Brain microvascular endothelial cell (primary cell): ENCODE measurements around the gene CCDC107.

Experiments
- DNase-seq: peaks from one replicate; pipeline ENCODE4 v3.0.0-alpha.2; 2020
- H3K27ac ChIP-seq: fragments of 250-450 bp; sonication (Bioruptor Pico); 2 replicates; pipeline ENCODE4 v1.5.1; 2020; ENCODE audit warnings: mild to moderate bottlenecking, moderate library complexity
- H3K27me3 ChIP-seq: fragments of 250-450 bp; sonication (Bioruptor Pico); replicated peaks from 2 replicates; pipeline ENCODE4 v1.5.1; 2020; ENCODE audit warnings: mild to moderate bottlenecking
- H3K36me3 ChIP-seq: fragments of 250-450 bp; sonication (Bioruptor Pico); replicated peaks from 2 replicates; pipeline ENCODE4 v1.5.1; 2020; ENCODE audit warnings: mild to moderate bottlenecking
- H3K4me3 ChIP-seq: 2 replicates; pipeline ENCODE4 v1.5.1; 2011; ENCODE audit warnings: low read depth, mild to moderate bottlenecking, control low read depth, low read length, moderate library complexity
- CTCF ChIP-seq: IDR thresholded peaks from 2 replicates; pipeline ENCODE4 v1.5.1; 2011; ENCODE audit warnings: low read depth, mild to moderate bottlenecking, moderate library complexity, low read length, control low read depth, inconsistent platforms; ENCODE audit errors: missing control alignments
- in situ Hi-C: cut with HindIII; loops from 2 replicates; pipeline ENCODE4 v1.10.0; 2017; ENCODE audit warnings: low sequenced_read_pairs, low pct_ligation_motif_present

Gene CCDC107

GRCh38 chr9:35683323-35683722, 25.2 kb downstream of the CCDC107 start:
- in situ Hi-C loops, result no loop called here

GRCh38 chr9:35684921-35685320, 26.8 kb downstream of the CCDC107 start:
- H3K36me3 ChIP-seq, result peaks cover 73% of the 10 kb centered on the region
- DNase-seq, result no peak
- TF ChIP-seq CTCF, result no peak
- H3K4me3 ChIP-seq, result no peak overlapping the region
- no peak overlapping the region for H3K27ac ChIP-seq
- in situ Hi-C loops, result no loop called here
- H3K27me3 ChIP-seq, result no peaks in the 10 kb centered on the region

More at GRCh38 chr9:35683323-35683722, 25.2 kb downstream of the CCDC107 start:
- no peak for DNase-seq
- H3K4me3 ChIP-seq, result no peak overlapping the region
- peaks cover 68% of the 10 kb centered on the region for H3K36me3 ChIP-seq
- no peaks in the 10 kb centered on the region for H3K27me3 ChIP-seq
- no peak for TF ChIP-seq CTCF
- no peak overlapping the region for H3K27ac ChIP-seq

- no peak for TF ChIP-seq CTCF
- in situ Hi-C loops, result no loop called here
- DNase-seq, result no peak
- Histone ChIP-seq H3K27me3 (no peaks in the 10 kb centered on the region), H3K27ac (no peak overlapping the region), H3K4me3 (no peak overlapping the region), H3K36me3 (peaks cover 73% of the 10 kb centered on the region)
These were observed 27.4 kb downstream of the CCDC107 start for GRCh38 chr9:35685506-35685905.

- in situ Hi-C loops, result no loop called here
- Histone ChIP-seq H3K27me3 (no peaks in the 10 kb centered on the region), H3K27ac (no peak overlapping the region), H3K4me3 (peak overlapping the region; percentile 90), H3K36me3 (peaks cover 68% of the 10 kb centered on the region)
- DNase-seq, result no peak
- no peak for TF ChIP-seq CTCF
These were observed 28.4 kb downstream of the CCDC107 start for GRCh38 chr9:35686222-35687203.

- Histone ChIP-seq H3K36me3 (peaks cover 60% of the 10 kb centered on the region), H3K27me3 (no peaks in the 10 kb centered on the region), H3K4me3 (peak overlapping the region; percentile 90), H3K27ac (no peak overlapping the region)
- DNase-seq, result no peak
- no peak for TF ChIP-seq CTCF
- in situ Hi-C loops, result no loop called here
These were observed 29.2 kb downstream of the CCDC107 start for GRCh38 chr9:35687306-35687705.
